Lower lobe of right lung (tissue), 2 donors: Measurements from ENCODE around the gene PHF3. TPM values are rescaled to one million over a fixed set of nuclear protein-coding genes. Genes with fewer than 3 reads are reported as not detected.

ENCODE experiments used
- ATAC-seq, 2 donors: fragments of 200-7000 bp; cut with Tn5 transposase; one replicate each; pipeline ENCODE4 v1.9.1; 2020 to 2022; ENCODE audit warnings: mild to moderate bottlenecking in 2 of 2, moderate library complexity in 2 of 2
- DNase-seq: peaks from one replicate; pipeline ENCODE4 v3.0.0-alpha.2; 2020
- H3K27ac ChIP-seq: fragments of 200-600 bp; one replicate; pipeline ENCODE4 v1.8.0; 2022
- H3K27me3 ChIP-seq: fragments of 200-600 bp; one replicate; pipeline ENCODE4 v1.8.0; 2022; ENCODE audit warnings: low read depth
- H3K36me3 ChIP-seq: fragments of 200-600 bp; one replicate; pipeline ENCODE4 v1.8.0; 2022; ENCODE audit warnings: mild to moderate bottlenecking
- H3K4me1 ChIP-seq: fragments of 200-600 bp; one replicate; pipeline ENCODE4 v1.8.0; 2022
- H3K4me3 ChIP-seq: fragments of 200-600 bp; one replicate; pipeline ENCODE4 v1.8.0; 2022; ENCODE audit warnings: mild to moderate bottlenecking
- H3K9me3 ChIP-seq: fragments of 200-600 bp; one replicate; pipeline ENCODE4 v1.8.0; 2022
- intact Hi-C: fragments of 100-400 bp; cut with DNase I; formaldehyde crosslinking; loops from one replicate; pipeline ENCODE4 v1.11.0; 2022
- total RNA-seq: library from RNA; stranded (reverse); fragmentation: NEBNext Ultra II Directional; extraction: Animal tissue kit (Norgen Biotek cat#: 25700); gene quantifications from one replicate; pipeline ENCODE4 v1.2.1, GENCODE V29; 2021
- TF ChIP-seq, protein P1 (sequence below): fragments of 200-600 bp; IDR thresholded peaks from one replicate; pipeline ENCODE4 v1.8.0; 2022; ENCODE audit warnings: antibody characterized with exemption, mild to moderate bottlenecking
- donor health status: DM: no; HTN: yes; CAD: no; lungs with severe emphysema.

Gene PHF3
- total RNA-seq, 1 donor from 2014 or later: 65.4 TPM

DNA sequence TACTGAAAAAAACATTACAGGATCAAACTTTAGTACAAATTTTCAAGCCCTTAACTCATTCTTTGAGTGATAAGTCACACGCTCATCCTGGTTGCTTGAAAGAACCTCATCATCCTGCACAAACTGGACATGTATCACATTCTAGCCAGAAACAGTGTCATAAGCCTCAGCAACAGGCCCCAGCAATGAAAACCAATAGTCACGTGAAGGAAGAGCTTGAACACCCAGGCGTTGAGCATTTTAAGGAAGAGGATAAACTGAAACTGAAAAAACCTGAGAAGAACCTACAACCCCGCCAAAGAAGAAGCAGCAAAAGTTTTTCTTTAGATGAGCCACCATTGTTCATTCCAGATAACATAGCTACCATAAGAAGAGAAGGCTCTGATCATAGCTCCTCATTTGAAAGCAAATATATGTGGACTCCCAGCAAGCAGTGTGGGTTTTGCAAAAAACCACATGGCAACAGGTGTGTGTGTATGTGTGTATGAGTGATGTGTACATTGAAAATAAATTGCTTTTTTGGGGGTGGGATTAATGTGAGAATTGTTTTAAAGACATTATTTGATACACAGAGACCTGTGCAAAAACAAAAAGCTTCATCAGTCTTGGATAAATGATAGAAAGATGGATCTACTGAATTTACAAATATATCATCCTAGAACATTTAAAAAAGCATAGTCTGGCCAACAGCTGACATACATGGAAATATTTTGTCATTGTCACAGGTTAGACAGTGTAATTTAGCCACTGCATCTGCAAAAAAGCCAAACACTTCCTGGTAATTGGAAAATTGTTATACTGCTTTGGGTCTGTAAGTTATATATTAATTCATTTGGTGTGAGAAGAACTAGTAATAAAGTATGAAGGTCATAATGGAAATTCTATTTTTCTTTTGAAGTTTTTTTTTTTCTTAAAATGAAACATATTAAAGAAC, 50.1 kb downstream of the PHF3 start:
- Histone ChIP-seq H3K27ac (no peak overlapping the region), H3K36me3 (peaks cover 25% of the 10 kb centered on the region), H3K4me3 (no peak overlapping the region), H3K27me3 (no peaks in the 10 kb centered on the region), H3K9me3 (no peaks in the 10 kb centered on the region), H3K4me1 (peaks cover 13% of the 10 kb centered on the region)
- intact Hi-C loops: no loop called here
- ATAC-seq (peak; percentile 35 to 46), DNase-seq (no peak)
- TF ChIP-seq, protein P1, sequence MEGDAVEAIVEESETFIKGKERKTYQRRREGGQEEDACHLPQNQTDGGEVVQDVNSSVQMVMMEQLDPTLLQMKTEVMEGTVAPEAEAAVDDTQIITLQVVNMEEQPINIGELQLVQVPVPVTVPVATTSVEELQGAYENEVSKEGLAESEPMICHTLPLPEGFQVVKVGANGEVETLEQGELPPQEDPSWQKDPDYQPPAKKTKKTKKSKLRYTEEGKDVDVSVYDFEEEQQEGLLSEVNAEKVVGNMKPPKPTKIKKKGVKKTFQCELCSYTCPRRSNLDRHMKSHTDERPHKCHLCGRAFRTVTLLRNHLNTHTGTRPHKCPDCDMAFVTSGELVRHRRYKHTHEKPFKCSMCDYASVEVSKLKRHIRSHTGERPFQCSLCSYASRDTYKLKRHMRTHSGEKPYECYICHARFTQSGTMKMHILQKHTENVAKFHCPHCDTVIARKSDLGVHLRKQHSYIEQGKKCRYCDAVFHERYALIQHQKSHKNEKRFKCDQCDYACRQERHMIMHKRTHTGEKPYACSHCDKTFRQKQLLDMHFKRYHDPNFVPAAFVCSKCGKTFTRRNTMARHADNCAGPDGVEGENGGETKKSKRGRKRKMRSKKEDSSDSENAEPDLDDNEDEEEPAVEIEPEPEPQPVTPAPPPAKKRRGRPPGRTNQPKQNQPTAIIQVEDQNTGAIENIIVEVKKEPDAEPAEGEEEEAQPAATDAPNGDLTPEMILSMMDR: no peak

DNA sequence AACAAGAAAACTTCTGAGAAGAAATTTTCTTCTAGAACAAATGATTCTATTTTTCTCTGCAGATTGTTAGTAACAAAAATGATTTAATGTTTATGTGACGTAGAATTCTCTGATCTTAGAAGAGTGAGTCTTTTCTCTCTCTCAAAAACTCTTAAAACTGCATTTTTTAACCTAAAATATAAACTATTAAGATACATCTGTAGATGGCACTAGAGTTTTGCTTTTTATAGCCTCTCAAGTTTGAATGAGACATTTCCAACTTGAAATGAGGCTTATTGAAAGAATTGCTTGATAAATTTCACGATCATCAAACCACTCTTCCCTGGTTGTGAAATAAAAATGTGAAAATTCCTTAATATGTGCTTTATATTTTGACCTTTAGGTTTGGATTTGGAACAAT, 53.8 kb downstream of the PHF3 start:
- no peak for DNase-seq
- no peak for ATAC-seq
- H3K36me3 ChIP-seq: peaks cover 26% of the 10 kb centered on the region
- intact Hi-C loops: no loop called here
- H3K27me3 ChIP-seq: no peaks in the 10 kb centered on the region
- H3K9me3 ChIP-seq: no peaks in the 10 kb centered on the region
- H3K4me1 ChIP-seq: peaks cover 13% of the 10 kb centered on the region
- H3K4me3 ChIP-seq: no peak overlapping the region
- H3K27ac ChIP-seq: no peak overlapping the region
- TF ChIP-seq, protein P1: no peak

DNA sequence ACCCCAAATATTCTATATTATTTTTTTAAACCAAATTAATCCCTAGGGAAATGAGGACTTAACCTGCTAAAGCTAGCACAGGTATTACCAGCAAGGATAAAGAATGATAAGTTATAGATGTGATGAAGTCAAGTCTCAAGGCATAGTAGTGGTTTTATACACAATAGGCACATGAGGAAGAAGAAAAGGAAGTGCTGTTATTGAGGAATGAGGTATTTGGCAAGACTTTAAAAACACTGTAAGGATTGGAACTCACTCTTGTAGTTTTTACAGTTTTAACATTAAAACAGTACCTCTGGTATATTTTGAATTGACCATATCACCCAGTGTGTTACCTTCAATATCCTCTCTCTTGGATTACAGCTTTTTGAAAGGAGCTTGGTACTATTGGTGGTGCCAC, 54.6 kb downstream of the PHF3 start:
- Histone ChIP-seq H3K27ac (no peak overlapping the region), H3K4me3 (no peak overlapping the region), H3K9me3 (no peaks in the 10 kb centered on the region), H3K36me3 (peaks cover 26% of the 10 kb centered on the region), H3K4me1 (peaks cover 13% of the 10 kb centered on the region), H3K27me3 (no peaks in the 10 kb centered on the region)
- intact Hi-C loops: no loop called here
- DNase-seq (no peak), ATAC-seq (no peak)
- TF ChIP-seq, protein P1: no peak

DNA sequence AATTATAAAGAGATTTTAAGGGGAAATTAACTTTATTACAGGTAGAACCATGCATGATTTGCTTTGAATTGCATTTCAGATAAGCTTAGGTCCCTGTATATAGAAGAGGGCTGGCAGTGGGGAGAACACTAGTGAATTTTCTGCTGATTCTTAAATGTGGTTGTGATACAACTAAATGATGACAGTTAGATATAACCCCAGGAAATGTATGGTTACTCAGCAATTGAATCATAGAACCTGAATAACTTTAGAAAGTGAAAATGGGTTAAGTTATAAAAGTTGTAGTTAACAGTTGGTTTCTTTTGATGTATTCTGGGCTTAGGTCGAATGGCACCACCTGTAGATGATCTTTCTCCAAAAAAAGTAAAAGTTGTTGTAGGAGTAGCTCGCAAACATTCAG, 70.1 kb downstream of the PHF3 start:
- H3K4me3 ChIP-seq: no peak overlapping the region
- DNase-seq (no peak), ATAC-seq (no peak)
- H3K4me1 ChIP-seq: no peaks in the 10 kb centered on the region
- H3K9me3 ChIP-seq: no peaks in the 10 kb centered on the region
- TF ChIP-seq, protein P1: no peak
- intact Hi-C loops: no loop called here
- H3K36me3 ChIP-seq: peaks cover 89% of the 10 kb centered on the region
- no peaks in the 10 kb centered on the region for H3K27me3 ChIP-seq
- no peak overlapping the region for H3K27ac ChIP-seq

DNA sequence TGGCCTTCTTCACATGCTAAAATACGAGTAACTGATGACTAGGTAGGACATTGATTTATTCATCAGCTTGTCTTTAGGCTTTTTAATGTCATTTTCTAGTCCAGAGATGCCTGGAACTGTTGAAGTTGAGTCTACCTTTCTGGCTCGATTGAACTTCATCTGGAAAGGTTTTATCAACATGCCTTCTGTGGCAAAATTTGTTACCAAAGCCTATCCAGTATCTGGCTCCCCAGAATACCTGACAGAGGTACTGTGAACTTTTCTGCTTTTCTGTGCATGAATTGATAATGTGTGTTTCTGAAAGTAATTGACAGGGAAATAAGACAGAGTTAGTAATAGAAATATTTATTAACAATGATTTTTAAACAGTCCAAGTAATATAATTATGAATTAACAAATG, 71.0 kb downstream of the PHF3 start:
- Histone ChIP-seq H3K27me3 (no peaks in the 10 kb centered on the region), H3K4me3 (no peak overlapping the region), H3K9me3 (no peaks in the 10 kb centered on the region), H3K27ac (no peak overlapping the region), H3K36me3 (peaks cover 89% of the 10 kb centered on the region), H3K4me1 (no peaks in the 10 kb centered on the region)
- TF ChIP-seq, protein P1: no peak
- intact Hi-C loops: no loop called here
- ATAC-seq (no peak), DNase-seq (no peak)
